K562 (cell line): Measurements from ENCODE around the gene LY6G6C. TPM values are rescaled to one million over a fixed set of nuclear protein-coding genes. Genes with fewer than 3 reads are reported as not detected.

Source experiments
- CBX5 ChIP-seq: IDR thresholded peaks from 2 replicates; pipeline ENCODE4 v1.6.1; 2014; ENCODE audit warnings: low read depth, borderline replicate concordance
- HDGF ChIP-seq: fragments of 450-650 bp; IDR thresholded peaks from 2 replicates; pipeline ENCODE4 v1.6.1; 2016
- STAG1 ChIP-seq: sonication (generic); formaldehyde crosslinking; IDR thresholded peaks from 2 replicates; pipeline ENCODE4 v1.5.0; 2020; ENCODE audit warnings: missing genetic modification reagents, borderline replicate concordance
- YY1 ChIP-seq, 3 experiments: IDR thresholded peaks; 2 replicates each; pipeline ENCODE4 v1.6.1; 2011; ENCODE audit warnings: low read length in 2 of 3, mild to moderate bottlenecking in 2 of 3, moderate library complexity in 2 of 3, borderline replicate concordance in 1 of 3, control low read depth in 1 of 3, low read depth in 1 of 3; ENCODE audit not compliant: insufficient read depth in 3 of 3, insufficient replicate concordance in 2 of 3, control insufficient read depth in 1 of 3, insufficient read length in 1 of 3; ENCODE audit errors: extremely low read depth in 1 of 3
- ZNF408 ChIP-seq: fragments of 250-450 bp; sonication (Bioruptor Pico); IDR thresholded peaks from 2 replicates; pipeline ENCODE4 v1.4.0; 2020; ENCODE audit warnings: low read depth, mild to moderate bottlenecking, moderate library complexity
- ZNF512 ChIP-seq: IDR thresholded peaks from 2 replicates; pipeline ENCODE4 v1.6.1; 2016; ENCODE audit warnings: missing genetic modification characterization, missing compliant biosample characterization
- polyA plus RNA-seq, 8 experiments: library from polyadenylated mRNA; depleted of rRNA in 4 of 8; stranded (reverse) in 5 of 8; unstranded in 3 of 8; fragments of >200 nt; fragmentation: Nextera tagmentation in 2 of 8; fragmentation: Illumina TruSeq in 1 of 8; extraction: Ambion mirVana in 2 of 8; extraction: Trizol in 1 of 8; gene quantifications; 2 replicates each; pipeline versions ENCODE4 v1.2.1 to v1.2.3, GENCODE V29; 2011 to 2014; ENCODE audit warnings: inconsistent platforms in 1 of 8, missing spikeins in 1 of 8
- total RNA-seq, 7 experiments: library from RNA; depleted of rRNA in 6 of 7; stranded (reverse); fragments of >200 nt in 6 of 7; fragmentation: Illumina TruSeq in 2 of 7; extraction: Trizol in 2 of 7; gene quantifications; 2 replicates each; pipeline versions ENCODE4 v1.2.1 to v1.2.3, GENCODE V29; 2011 to 2021; ENCODE audit warnings: low replicate concordance in 1 of 7
- TF ChIP-seq, protein P1 (sequence below), 2 experiments: fragments of 450-650 bp in 1 of 2; sonication (generic) in 1 of 2; formaldehyde crosslinking; conservative IDR thresholded peaks; 2 replicates each; pipeline versions ENCODE4 v1.4.0 to v1.8.1; 2020 to 2022; ENCODE audit warnings: mild to moderate bottlenecking in 1 of 2, missing genetic modification reagents in 1 of 2
- TF ChIP-seq, protein P2 (sequence below), 3 experiments: IDR thresholded peaks in 2 of 3; conservative IDR thresholded peaks in 1 of 3; 2 replicates each; pipeline ENCODE4 v1.5.1; 2011 to 2012; ENCODE audit warnings: low read length in 3 of 3, mild to moderate bottlenecking in 3 of 3, control low read depth in 2 of 3, improper control_type of control experiment in 1 of 3, inconsistent platforms in 1 of 3, low read depth in 1 of 3, mixed read lengths in 1 of 3, moderate library complexity in 1 of 3; ENCODE audit not compliant: insufficient read depth in 2 of 3

LY6G6C gene
- total and polyA plus RNA-seq, 9 of the 15 experiments (the other 6 are each of a cell fraction or from before 2014, with no cell fraction given), result 0.06 to 0.20 TPM; not detected in 7

- TF ChIP-seq YY1 (IDR thresholded peaks at IDR 0.05; ENCODE audit: borderline replicate concordance in 1 of 3, control insufficient read depth in 1 of 3, extremely low read depth in 1 of 3, insufficient read depth in 3 of 3, insufficient read length in 1 of 3, insufficient replicate concordance in 2 of 3, low read depth in 1 of 3, low read length in 2 of 3), result peak in 2 of 3 experiments; percentile 72 to 96
- no peak for TF ChIP-seq ZNF408 (CRISPR knock-in tag)
- no peak for TF ChIP-seq ZNF512
- TF ChIP-seq STAG1, result no peak
- no peak for TF ChIP-seq HDGF
- TF ChIP-seq, protein P1, sequence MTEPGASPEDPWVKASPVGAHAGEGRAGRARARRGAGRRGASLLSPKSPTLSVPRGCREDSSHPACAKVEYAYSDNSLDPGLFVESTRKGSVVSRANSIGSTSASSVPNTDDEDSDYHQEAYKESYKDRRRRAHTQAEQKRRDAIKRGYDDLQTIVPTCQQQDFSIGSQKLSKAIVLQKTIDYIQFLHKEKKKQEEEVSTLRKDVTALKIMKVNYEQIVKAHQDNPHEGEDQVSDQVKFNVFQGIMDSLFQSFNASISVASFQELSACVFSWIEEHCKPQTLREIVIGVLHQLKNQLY (CRISPR knock-in tag; conservative IDR thresholded peaks at IDR 0.05), result peak; percentile 47 to 93; a peak in 3 of 4 replicates
- TF ChIP-seq CBX5, result no peak
- TF ChIP-seq, protein P2, sequence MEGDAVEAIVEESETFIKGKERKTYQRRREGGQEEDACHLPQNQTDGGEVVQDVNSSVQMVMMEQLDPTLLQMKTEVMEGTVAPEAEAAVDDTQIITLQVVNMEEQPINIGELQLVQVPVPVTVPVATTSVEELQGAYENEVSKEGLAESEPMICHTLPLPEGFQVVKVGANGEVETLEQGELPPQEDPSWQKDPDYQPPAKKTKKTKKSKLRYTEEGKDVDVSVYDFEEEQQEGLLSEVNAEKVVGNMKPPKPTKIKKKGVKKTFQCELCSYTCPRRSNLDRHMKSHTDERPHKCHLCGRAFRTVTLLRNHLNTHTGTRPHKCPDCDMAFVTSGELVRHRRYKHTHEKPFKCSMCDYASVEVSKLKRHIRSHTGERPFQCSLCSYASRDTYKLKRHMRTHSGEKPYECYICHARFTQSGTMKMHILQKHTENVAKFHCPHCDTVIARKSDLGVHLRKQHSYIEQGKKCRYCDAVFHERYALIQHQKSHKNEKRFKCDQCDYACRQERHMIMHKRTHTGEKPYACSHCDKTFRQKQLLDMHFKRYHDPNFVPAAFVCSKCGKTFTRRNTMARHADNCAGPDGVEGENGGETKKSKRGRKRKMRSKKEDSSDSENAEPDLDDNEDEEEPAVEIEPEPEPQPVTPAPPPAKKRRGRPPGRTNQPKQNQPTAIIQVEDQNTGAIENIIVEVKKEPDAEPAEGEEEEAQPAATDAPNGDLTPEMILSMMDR (IDR thresholded peaks at IDR 0.05 in 2 of 3, conservative IDR thresholded peaks at IDR 0.05 in 1 of 3; ENCODE audit: insufficient read depth in 2 of 3, low read depth in 1 of 3, low read length in 3 of 3), result peak in 1 of 3 experiments; percentile 13; a peak in 1 of 6 replicates
These were observed 18.3 kb upstream of the LY6G6C start, which contains the start of gene MSH5 (continued) for GRCh38 chr6:31739639-31740396.
